HEK293 (cell line): ENCODE data around the gene DISP3.

Experiments
- BCL11A ChIP-seq: fragments of 450-650 bp; formaldehyde crosslinking; IDR thresholded peaks from 2 replicates; pipeline ENCODE4 v1.5.1; 2016; ENCODE audit warnings: low read depth, missing biosample characterization, missing genetic modification characterization
- CTCF ChIP-seq: fragments of 450-650 bp; formaldehyde crosslinking; IDR thresholded peaks from 2 replicates; pipeline ENCODE4 v1.5.1; 2016; ENCODE audit warnings: missing biosample characterization, missing genetic modification characterization
- HOXA7 ChIP-seq: sonication (generic); formaldehyde crosslinking; IDR thresholded peaks from 2 replicates; pipeline ENCODE4 v1.8.1; 2022; ENCODE audit warnings: missing genetic modification reagents, borderline replicate concordance
- REST ChIP-seq: fragments of 450-650 bp; formaldehyde crosslinking; IDR thresholded peaks from 2 replicates; pipeline ENCODE4 v1.5.1; 2016; ENCODE audit warnings: missing biosample characterization, missing genetic modification characterization
- ZBTB21 ChIP-seq: fragments of 450-650 bp; formaldehyde crosslinking; IDR thresholded peaks from 2 replicates; pipeline ENCODE4 v1.5.1; 2017; ENCODE audit warnings: missing biosample characterization, missing genetic modification characterization
- ZBTB49 ChIP-seq: fragments of 450-650 bp; formaldehyde crosslinking; IDR thresholded peaks from 2 replicates; pipeline ENCODE4 v1.5.1; 2016; ENCODE audit warnings: missing biosample characterization, missing genetic modification characterization, low read depth
- ZBTB7A ChIP-seq: fragments of 450-650 bp; formaldehyde crosslinking; IDR thresholded peaks from 2 replicates; pipeline ENCODE4 v1.5.1; 2016; ENCODE audit warnings: low read depth, missing biosample characterization, missing genetic modification characterization
- ZNF416 ChIP-seq: fragments of 450-650 bp; formaldehyde crosslinking; IDR thresholded peaks from 2 replicates; pipeline ENCODE4 v1.5.1; 2016; ENCODE audit warnings: missing biosample characterization, missing genetic modification characterization
- ZNF423 ChIP-seq: fragments of 450-650 bp; formaldehyde crosslinking; IDR thresholded peaks from 2 replicates; pipeline ENCODE4 v1.5.1; 2016; ENCODE audit warnings: missing biosample characterization, missing genetic modification characterization
- ZNF449 ChIP-seq: fragments of 450-650 bp; formaldehyde crosslinking; IDR thresholded peaks from 2 replicates; pipeline ENCODE4 v1.5.1; 2017; ENCODE audit warnings: missing biosample characterization, mild to moderate bottlenecking, missing genetic modification characterization, moderate library complexity
- ZNF558 ChIP-seq: fragments of 450-650 bp; formaldehyde crosslinking; IDR thresholded peaks from 2 replicates; pipeline ENCODE4 v1.5.1; 2016; ENCODE audit warnings: missing biosample characterization, missing genetic modification characterization
- ZNF785 ChIP-seq: fragments of 450-650 bp; formaldehyde crosslinking; IDR thresholded peaks from 2 replicates; pipeline ENCODE4 v1.5.1; 2016; ENCODE audit warnings: missing biosample characterization, missing genetic modification characterization

- no peak for TF ChIP-seq CTCF (tag by site-specific recombination)
- TF ChIP-seq ZNF416 (tag by site-specific recombination) = no peak
- TF ChIP-seq ZBTB49 (tag by site-specific recombination) = no peak
- no peak for TF ChIP-seq ZBTB7A (tag by site-specific recombination)
- TF ChIP-seq HOXA7 (CRISPR knock-in tag) = no peak
- no peak for TF ChIP-seq ZBTB21 (tag by site-specific recombination)
- no peak for TF ChIP-seq ZNF423 (tag by site-specific recombination)
- no peak for TF ChIP-seq ZNF785
- no peak for TF ChIP-seq ZNF558
- TF ChIP-seq ZNF449 = no peak
- no peak for TF ChIP-seq REST (tag by site-specific recombination)
- no peak for TF ChIP-seq BCL11A (tag by site-specific recombination)
Measured at GRCh38 chr1:11453742-11454491, 25.0 kb upstream of the DISP3 start.
